ENCODE measurements around the gene PAQR9. TPM values are rescaled to one million over a fixed set of nuclear protein-coding genes. Genes with fewer than 3 reads are reported as not detected.

PAQR9 gene
- total and polyA plus RNA-seq, 2 of the 13 experiments (the other 11 are each of a cell fraction or from before 2014, with no cell fraction given) = 3.7 to 10.3 TPM

DNA sequence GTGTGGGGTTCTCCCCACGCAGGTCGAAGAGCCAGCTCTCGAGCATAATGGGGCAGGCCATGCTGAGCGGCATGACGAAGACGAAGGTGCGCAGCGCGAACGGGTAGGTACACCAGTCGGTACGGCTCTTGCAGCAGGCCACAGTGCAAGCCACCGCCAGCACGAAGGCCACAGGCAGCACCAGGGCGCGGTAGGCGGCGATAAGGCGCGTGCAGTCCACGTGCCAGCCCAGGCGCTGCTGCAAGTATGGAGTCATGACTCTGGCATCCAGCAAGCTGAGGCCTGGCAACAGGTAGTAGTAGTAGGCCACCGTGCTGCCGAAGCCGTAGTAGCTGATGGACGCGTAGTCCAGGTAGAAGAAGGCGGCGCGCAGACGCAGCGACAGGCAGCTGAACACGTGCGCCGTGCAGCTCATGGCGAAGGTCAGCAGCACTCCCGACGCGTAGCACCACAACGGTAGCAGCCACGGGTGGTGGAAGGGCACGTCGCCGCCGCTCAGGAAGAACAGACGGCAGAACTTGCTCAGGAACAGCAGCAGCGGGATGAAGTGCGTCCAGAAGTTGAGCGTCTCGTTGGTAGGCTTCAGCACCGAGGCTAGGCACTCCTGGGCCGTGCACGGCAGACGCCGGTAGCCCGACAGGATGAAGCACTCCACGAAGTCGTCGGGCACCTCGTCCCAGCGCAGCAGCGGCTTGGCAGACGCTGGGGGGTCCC, 797 bp downstream of the PAQR9 start (continued):
- TF ChIP-seq, protein P1, sequence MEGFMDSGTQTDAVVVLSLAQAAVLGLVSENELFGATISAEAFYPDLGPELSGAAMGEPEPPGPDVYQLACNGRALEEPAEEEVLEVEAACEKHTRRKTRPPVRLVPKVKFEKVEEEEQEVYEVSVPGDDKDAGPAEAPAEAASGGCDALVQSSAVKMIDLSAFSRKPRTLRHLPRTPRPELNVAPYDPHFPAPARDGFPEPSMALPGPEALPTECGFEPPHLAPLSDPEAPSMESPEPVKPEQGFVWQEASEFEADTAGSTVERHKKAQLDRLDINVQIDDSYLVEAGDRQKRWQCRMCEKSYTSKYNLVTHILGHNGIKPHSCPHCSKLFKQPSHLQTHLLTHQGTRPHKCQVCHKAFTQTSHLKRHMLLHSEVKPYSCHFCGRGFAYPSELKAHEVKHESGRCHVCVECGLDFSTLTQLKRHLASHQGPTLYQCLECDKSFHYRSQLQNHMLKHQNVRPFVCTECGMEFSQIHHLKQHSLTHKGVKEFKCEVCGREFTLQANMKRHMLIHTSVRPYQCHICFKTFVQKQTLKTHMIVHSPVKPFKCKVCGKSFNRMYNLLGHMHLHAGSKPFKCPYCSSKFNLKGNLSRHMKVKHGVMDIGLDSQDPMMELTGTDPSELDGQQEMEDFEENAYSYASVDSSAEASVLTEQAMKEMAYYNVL (CRISPR knock-in tag; IDR thresholded peaks at IDR 0.05; ENCODE audit: borderline replicate concordance) = no peak
- TF ChIP-seq SAFB2 (CRISPR knock-in tag; IDR thresholded peaks at IDR 0.05; ENCODE audit: borderline replicate concordance, low read depth) (0 out of 2 replicates have a peak, but pooled peaks have one; percentile 60), MAFG (CRISPR knock-in tag; IDR thresholded peaks at IDR 0.05) (peak; percentile 66; the same call in 1 of the 2 replicates), MTA3 (CRISPR knock-in tag; IDR thresholded peaks at IDR 0.05) (no peak), NR2F1 (CRISPR knock-in tag; IDR thresholded peaks at IDR 0.05) (no peak), ZNF577 (CRISPR knock-in tag; IDR thresholded peaks at IDR 0.05; ENCODE audit: borderline replicate concordance, low read depth) (no peak), SRSF9 (IDR thresholded peaks at IDR 0.05; ENCODE audit: borderline replicate concordance, insufficient read depth, low read depth, low read length, poor library complexity, severe bottlenecking) (no peak), ELF3 (CRISPR knock-in tag; IDR thresholded peaks at IDR 0.05) (no peak), ZNF737 (CRISPR knock-in tag; IDR thresholded peaks at IDR 0.05; ENCODE audit: borderline replicate concordance) (peak; percentile 95), HOXA7 (CRISPR knock-in tag; IDR thresholded peaks at IDR 0.05) (no peak), SNAI1 (CRISPR knock-in tag; IDR thresholded peaks at IDR 0.05; ENCODE audit: borderline replicate concordance) (no peak), POLR2G (IDR thresholded peaks at IDR 0.05; ENCODE audit: low read depth, low read length) (no peak), ZBTB3 (CRISPR knock-in tag; IDR thresholded peaks at IDR 0.05; ENCODE audit: borderline replicate concordance, low read depth) (no peak), ZBTB7A (CRISPR knock-in tag; IDR thresholded peaks at IDR 0.05) (no peak), NFRKB (IDR thresholded peaks at IDR 0.05) (no peak), SP5 (CRISPR knock-in tag; IDR thresholded peaks at IDR 0.05; ENCODE audit: borderline replicate concordance, low read depth) (no peak), ZNF703 (CRISPR knock-in tag; IDR thresholded peaks at IDR 0.05; ENCODE audit: borderline replicate concordance) (no peak), ZFAT (CRISPR knock-in tag; conservative IDR thresholded peaks at IDR 0.05) (no peak), MYNN (CRISPR knock-in tag; IDR thresholded peaks at IDR 0.05; ENCODE audit: low read depth) (no peak)
- TF ChIP-seq, protein P2, sequence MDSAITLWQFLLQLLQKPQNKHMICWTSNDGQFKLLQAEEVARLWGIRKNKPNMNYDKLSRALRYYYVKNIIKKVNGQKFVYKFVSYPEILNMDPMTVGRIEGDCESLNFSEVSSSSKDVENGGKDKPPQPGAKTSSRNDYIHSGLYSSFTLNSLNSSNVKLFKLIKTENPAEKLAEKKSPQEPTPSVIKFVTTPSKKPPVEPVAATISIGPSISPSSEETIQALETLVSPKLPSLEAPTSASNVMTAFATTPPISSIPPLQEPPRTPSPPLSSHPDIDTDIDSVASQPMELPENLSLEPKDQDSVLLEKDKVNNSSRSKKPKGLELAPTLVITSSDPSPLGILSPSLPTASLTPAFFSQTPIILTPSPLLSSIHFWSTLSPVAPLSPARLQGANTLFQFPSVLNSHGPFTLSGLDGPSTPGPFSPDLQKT (CRISPR knock-in tag; IDR thresholded peaks at IDR 0.05; ENCODE audit: borderline replicate concordance) = no peak
- TF ChIP-seq, protein P3, sequence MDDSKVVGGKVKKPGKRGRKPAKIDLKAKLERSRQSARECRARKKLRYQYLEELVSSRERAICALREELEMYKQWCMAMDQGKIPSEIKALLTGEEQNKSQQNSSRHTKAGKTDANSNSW (CRISPR knock-in tag; IDR thresholded peaks at IDR 0.05; ENCODE audit: borderline replicate concordance) = no peak
- TF ChIP-seq, protein P4, sequence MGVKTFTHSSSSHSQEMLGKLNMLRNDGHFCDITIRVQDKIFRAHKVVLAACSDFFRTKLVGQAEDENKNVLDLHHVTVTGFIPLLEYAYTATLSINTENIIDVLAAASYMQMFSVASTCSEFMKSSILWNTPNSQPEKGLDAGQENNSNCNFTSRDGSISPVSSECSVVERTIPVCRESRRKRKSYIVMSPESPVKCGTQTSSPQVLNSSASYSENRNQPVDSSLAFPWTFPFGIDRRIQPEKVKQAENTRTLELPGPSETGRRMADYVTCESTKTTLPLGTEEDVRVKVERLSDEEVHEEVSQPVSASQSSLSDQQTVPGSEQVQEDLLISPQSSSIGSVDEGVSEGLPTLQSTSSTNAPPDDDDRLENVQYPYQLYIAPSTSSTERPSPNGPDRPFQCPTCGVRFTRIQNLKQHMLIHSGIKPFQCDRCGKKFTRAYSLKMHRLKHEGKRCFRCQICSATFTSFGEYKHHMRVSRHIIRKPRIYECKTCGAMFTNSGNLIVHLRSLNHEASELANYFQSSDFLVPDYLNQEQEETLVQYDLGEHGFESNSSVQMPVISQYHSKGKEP (CRISPR knock-in tag; IDR thresholded peaks at IDR 0.05) = no peak
- TF ChIP-seq, protein P5, sequence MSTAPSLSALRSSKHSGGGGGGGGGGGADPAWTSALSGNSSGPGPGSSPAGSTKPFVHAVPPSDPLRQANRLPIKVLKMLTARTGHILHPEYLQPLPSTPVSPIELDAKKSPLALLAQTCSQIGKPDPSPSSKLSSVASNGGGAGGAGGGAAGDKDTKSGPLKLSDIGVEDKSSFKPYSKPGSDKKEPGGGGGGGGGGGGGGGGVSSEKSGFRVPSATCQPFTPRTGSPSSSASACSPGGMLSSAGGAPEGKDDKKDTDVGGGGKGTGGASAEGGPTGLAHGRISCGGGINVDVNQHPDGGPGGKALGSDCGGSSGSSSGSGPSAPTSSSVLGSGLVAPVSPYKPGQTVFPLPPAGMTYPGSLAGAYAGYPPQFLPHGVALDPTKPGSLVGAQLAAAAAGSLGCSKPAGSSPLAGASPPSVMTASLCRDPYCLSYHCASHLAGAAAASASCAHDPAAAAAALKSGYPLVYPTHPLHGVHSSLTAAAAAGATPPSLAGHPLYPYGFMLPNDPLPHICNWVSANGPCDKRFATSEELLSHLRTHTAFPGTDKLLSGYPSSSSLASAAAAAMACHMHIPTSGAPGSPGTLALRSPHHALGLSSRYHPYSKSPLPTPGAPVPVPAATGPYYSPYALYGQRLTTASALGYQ (CRISPR knock-in tag; IDR thresholded peaks at IDR 0.05) = no peak
